Measurements from ENCODE around the gene GAGE12J.

GAGE12J gene

GRCh38 chrX:49308604-49309269 is 13.1 kb upstream of the GAGE12J start:
- Histone ChIP-seq H4K20me1 (ENCODE audit: insufficient read depth) (no peaks in the 10 kb centered on the region), H3K36me3 (ENCODE audit: insufficient read depth) (no peaks in the 10 kb centered on the region), H2AFZ (ENCODE audit: low read depth) (no peak overlapping the region), H3K27ac (no peak overlapping the region), H3K4me3 (IDR thresholded peaks at IDR 0.05; ENCODE audit: insufficient read depth, low read depth, low read length) (no peak overlapping the region), H3K4me2 (no peak overlapping the region), H3K4me1 (ENCODE audit: low read depth, poor library complexity, severe bottlenecking) (no peaks in the 10 kb centered on the region), H3K9ac (no peak overlapping the region), H3K79me2 (ENCODE audit: insufficient read depth, low read depth) (no peaks in the 10 kb centered on the region), H3K27me3 (ENCODE audit: insufficient read depth, low read depth) (no peaks in the 10 kb centered on the region)
- TF ChIP-seq CTCF (conservative IDR thresholded peaks at IDR 0.05; ENCODE audit: low read depth, low read length) = no peak

GRCh38 chrX:49309401-49309981 is 12.3 kb upstream of the GAGE12J start:
- no peak overlapping the region for H3K4me3 ChIP-seq (IDR thresholded peaks at IDR 0.05; ENCODE audit: insufficient read depth, low read depth, low read length)

GRCh38 chrX:49310371-49310770 is 11.5 kb upstream of the GAGE12J start:
- Histone ChIP-seq H3K27ac (no peak overlapping the region), H3K27me3 (ENCODE audit: insufficient read depth, low read depth) (no peaks in the 10 kb centered on the region), H3K36me3 (ENCODE audit: insufficient read depth) (no peaks in the 10 kb centered on the region), H2AFZ (ENCODE audit: low read depth) (no peak overlapping the region), H3K4me3 (IDR thresholded peaks at IDR 0.05; ENCODE audit: insufficient read depth, low read depth, low read length) (no peak overlapping the region), H3K4me2 (no peak overlapping the region), H3K9ac (no peak overlapping the region), H4K20me1 (ENCODE audit: insufficient read depth) (no peaks in the 10 kb centered on the region), H3K79me2 (ENCODE audit: insufficient read depth, low read depth) (no peaks in the 10 kb centered on the region), H3K4me1 (ENCODE audit: low read depth, poor library complexity, severe bottlenecking) (no peaks in the 10 kb centered on the region)
- TF ChIP-seq CTCF (conservative IDR thresholded peaks at IDR 0.05; ENCODE audit: low read depth, low read length) = no peak

More at GRCh38 chrX:49309401-49309981, 12.3 kb upstream of the GAGE12J start:
- Histone ChIP-seq H3K27me3 (ENCODE audit: insufficient read depth, low read depth) (no peaks in the 10 kb centered on the region), H3K9ac (no peak overlapping the region), H3K79me2 (ENCODE audit: insufficient read depth, low read depth) (no peaks in the 10 kb centered on the region), H4K20me1 (ENCODE audit: insufficient read depth) (no peaks in the 10 kb centered on the region), H2AFZ (ENCODE audit: low read depth) (no peak overlapping the region), H3K27ac (no peak overlapping the region), H3K4me1 (ENCODE audit: low read depth, poor library complexity, severe bottlenecking) (no peaks in the 10 kb centered on the region), H3K36me3 (ENCODE audit: insufficient read depth) (no peaks in the 10 kb centered on the region), H3K4me2 (no peak overlapping the region)
- no peak for TF ChIP-seq CTCF (conservative IDR thresholded peaks at IDR 0.05; ENCODE audit: low read depth, low read length)

- H3K9ac ChIP-seq = no peak overlapping the region
- H3K4me1 ChIP-seq (ENCODE audit: low read depth, poor library complexity, severe bottlenecking) = no peaks in the 10 kb centered on the region
- no peak overlapping the region for H3K4me2 ChIP-seq
- TF ChIP-seq CTCF (conservative IDR thresholded peaks at IDR 0.05; ENCODE audit: low read depth, low read length) = no peak
- no peaks in the 10 kb centered on the region for H3K27me3 ChIP-seq (ENCODE audit: insufficient read depth, low read depth)
- H3K27ac ChIP-seq = no peak overlapping the region
- H2AFZ ChIP-seq (ENCODE audit: low read depth) = no peak overlapping the region
- H3K4me3 ChIP-seq (IDR thresholded peaks at IDR 0.05; ENCODE audit: insufficient read depth, low read depth, low read length) = no peak overlapping the region
- H4K20me1 ChIP-seq (ENCODE audit: insufficient read depth) = no peaks in the 10 kb centered on the region
- H3K79me2 ChIP-seq (ENCODE audit: insufficient read depth, low read depth) = no peaks in the 10 kb centered on the region
- no peaks in the 10 kb centered on the region for H3K36me3 ChIP-seq (ENCODE audit: insufficient read depth)
These were observed 9.7 kb upstream of the GAGE12J start for GRCh38 chrX:49312176-49312575.
